NCI-H226 (cell line): ENCODE data around the gene STT3B.
"Not testable (repeated sequence)": the region's sequence is repeated elsewhere in the genome, so short reads cannot be mapped to it uniquely, and the experiment has no call there.

Source experiments
- DNase-seq: peaks from one replicate; pipeline ENCODE4 v3.0.0-alpha.2; 2015

Gene STT3B

GRCh38 chr3:31532587-31533168, at the start of gene STT3B:
TSS of gene STT3B (plus strand) at chr3:31532925. CDS start at chr3:31532999, 74 bp downstream.
- DNase-seq = peak; percentile 69

- DNase-seq = no peak
Measured at GRCh38 chr3:31483776-31484175, 48.9 kb upstream of the STT3B start.

- DNase-seq = no peak
Measured at GRCh38 chr3:31485196-31485595, 47.5 kb upstream of the STT3B start.

- no peak for DNase-seq
Measured at GRCh38 chr3:31486865-31487533, 45.7 kb upstream of the STT3B start.

GRCh38 chr3:31488475-31489017, 44.2 kb upstream of the STT3B start:
- no peak for DNase-seq

GRCh38 chr3:31490502-31490901, 42.2 kb upstream of the STT3B start:
- no peak for DNase-seq

GRCh38 chr3:31491660-31492059, 41.1 kb upstream of the STT3B start:
- no peak for DNase-seq

- no peak for DNase-seq
Measured at GRCh38 chr3:31493149-31493548, 39.6 kb upstream of the STT3B start.

GRCh38 chr3:31495971-31496665, 36.6 kb upstream of the STT3B start:
- no peak for DNase-seq

GRCh38 chr3:31498791-31499190, 33.9 kb upstream of the STT3B start:
- no peak for DNase-seq

- no peak for DNase-seq
Measured at GRCh38 chr3:31499281-31499680, 33.4 kb upstream of the STT3B start.

GRCh38 chr3:31502803-31503221, 29.9 kb upstream of the STT3B start:
- no peak for DNase-seq

- DNase-seq = no peak
Measured at GRCh38 chr3:31503456-31503855, 29.3 kb upstream of the STT3B start.

- DNase-seq = no peak
Measured at GRCh38 chr3:31504230-31504629, 28.5 kb upstream of the STT3B start.

GRCh38 chr3:31505371-31506048, 27.2 kb upstream of the STT3B start:
- DNase-seq = no peak

GRCh38 chr3:31506515-31506914, 26.2 kb upstream of the STT3B start:
- DNase-seq = not testable (repeated sequence)

GRCh38 chr3:31508452-31509146, 24.1 kb upstream of the STT3B start:
- no peak for DNase-seq

GRCh38 chr3:31509147-31509728, 23.5 kb upstream of the STT3B start:
- DNase-seq = no peak

GRCh38 chr3:31514570-31514969, 18.2 kb upstream of the STT3B start:
- no peak for DNase-seq

GRCh38 chr3:31515486-31516284, 17.0 kb upstream of the STT3B start:
- DNase-seq = no peak

GRCh38 chr3:31516757-31517156, 16.0 kb upstream of the STT3B start:
- DNase-seq = no peak
